Measurements from ENCODE around the gene C6orf136. TPM values are rescaled to one million over a fixed set of nuclear protein-coding genes. Genes with fewer than 3 reads are reported as not detected.
A peak's percentile ranks its signal among the peaks of the same experiment; 100 is the strongest.

C6orf136 gene
- total and polyA plus RNA-seq, 9 of the 15 experiments (the other 6 are each of a cell fraction or from before 2014, with no cell fraction given) = 14.1 to 63.1 (median 18.4) TPM

DNA sequence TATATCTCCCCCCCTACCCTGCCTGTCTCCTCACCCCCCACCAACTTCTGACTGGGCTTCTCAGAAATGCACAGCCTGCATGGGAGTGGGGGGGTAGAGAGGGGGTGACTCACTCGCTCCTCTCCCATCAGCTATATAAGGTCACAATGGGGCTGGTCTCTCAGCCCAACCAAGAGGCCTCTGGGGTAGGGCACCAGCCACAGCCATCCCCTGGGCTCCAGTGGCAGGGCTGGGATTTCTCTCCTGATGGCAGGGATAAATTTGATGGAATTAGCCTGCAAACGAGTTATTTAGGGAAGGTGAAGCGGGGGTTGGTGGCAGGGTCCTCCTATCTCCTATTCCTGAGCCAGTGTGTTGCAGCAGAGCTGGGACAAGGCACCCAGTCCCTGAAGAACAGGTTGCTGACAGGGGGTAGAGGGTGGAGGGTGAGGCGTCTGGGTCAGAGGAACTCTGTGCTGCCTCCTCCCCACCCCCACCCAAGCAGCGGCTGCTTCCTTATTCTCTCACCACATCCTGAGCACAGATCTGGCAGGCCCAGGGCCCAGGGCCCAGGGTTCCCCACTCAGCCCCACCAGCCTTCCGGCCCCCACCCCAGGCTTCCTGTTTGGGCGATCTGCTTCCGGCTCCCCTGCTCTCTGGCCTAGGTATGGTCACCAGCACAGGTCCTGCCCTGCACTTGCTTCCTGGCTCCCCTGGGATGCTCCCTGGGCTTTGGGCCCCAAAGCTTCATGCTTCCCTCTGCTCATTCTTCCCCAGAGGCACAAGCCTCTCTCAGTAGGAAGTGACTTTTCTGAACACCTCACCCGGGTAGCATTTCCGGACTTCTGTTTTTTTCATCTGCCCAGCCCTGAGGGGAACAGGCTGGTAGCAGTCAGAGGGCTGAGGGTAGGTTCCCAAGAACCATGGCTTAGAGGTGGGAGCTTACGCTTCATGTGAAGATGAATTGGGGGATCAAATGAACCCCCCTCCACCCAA is 35.5 kb downstream of the C6orf136 start (continued):
- no peak for TF ChIP-seq KAT7 (CRISPR knock-in tag; IDR thresholded peaks at IDR 0.05; ENCODE audit: borderline replicate concordance)
- peak; percentile 49 for TF ChIP-seq EP300 (IDR thresholded peaks at IDR 0.05; ENCODE audit: low read length)
- no peak; the same call in 1 of the 2 replicates for TF ChIP-seq HDAC2 (IDR thresholded peaks at IDR 0.05)
- TF ChIP-seq KLF1 (tag; IDR thresholded peaks at IDR 0.05) = no peak
- peak; percentile 91 to 98; a peak in 3 of 4 replicates for TF ChIP-seq SRF (CRISPR knock-in tag; IDR thresholded peaks at IDR 0.05)
- peak; percentile 5; the same call in 1 of the 2 replicates for TF ChIP-seq SMC3 (conservative IDR thresholded peaks at IDR 0.05; ENCODE audit: insufficient read depth, low read depth, low read length)
- TF ChIP-seq ZNF121 (CRISPR knock-in tag; conservative IDR thresholded peaks at IDR 0.05) = no peak
- TF ChIP-seq, protein P1, sequence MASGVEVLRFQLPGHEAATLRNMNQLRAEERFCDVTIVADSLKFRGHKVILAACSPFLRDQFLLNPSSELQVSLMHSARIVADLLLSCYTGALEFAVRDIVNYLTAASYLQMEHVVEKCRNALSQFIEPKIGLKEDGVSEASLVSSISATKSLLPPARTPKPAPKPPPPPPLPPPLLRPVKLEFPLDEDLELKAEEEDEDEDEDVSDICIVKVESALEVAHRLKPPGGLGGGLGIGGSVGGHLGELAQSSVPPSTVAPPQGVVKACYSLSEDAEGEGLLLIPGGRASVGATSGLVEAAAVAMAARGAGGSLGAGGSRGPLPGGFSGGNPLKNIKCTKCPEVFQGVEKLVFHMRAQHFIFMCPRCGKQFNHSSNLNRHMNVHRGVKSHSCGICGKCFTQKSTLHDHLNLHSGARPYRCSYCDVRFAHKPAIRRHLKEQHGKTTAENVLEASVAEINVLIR (CRISPR knock-in tag; IDR thresholded peaks at IDR 0.05) = no peak
- TF ChIP-seq ADNP (tag; IDR thresholded peaks at IDR 0.05) = no peak
- TF ChIP-seq OTX1 (CRISPR knock-in tag; IDR thresholded peaks at IDR 0.05) = no peak; the same call in 1 of the 2 replicates
- no peak for TF ChIP-seq ZNF174 (CRISPR knock-in tag; IDR thresholded peaks at IDR 0.05)
- no peak for TF ChIP-seq MCM5 (IDR thresholded peaks at IDR 0.05; ENCODE audit: low read depth)
- TF ChIP-seq, protein P2, sequence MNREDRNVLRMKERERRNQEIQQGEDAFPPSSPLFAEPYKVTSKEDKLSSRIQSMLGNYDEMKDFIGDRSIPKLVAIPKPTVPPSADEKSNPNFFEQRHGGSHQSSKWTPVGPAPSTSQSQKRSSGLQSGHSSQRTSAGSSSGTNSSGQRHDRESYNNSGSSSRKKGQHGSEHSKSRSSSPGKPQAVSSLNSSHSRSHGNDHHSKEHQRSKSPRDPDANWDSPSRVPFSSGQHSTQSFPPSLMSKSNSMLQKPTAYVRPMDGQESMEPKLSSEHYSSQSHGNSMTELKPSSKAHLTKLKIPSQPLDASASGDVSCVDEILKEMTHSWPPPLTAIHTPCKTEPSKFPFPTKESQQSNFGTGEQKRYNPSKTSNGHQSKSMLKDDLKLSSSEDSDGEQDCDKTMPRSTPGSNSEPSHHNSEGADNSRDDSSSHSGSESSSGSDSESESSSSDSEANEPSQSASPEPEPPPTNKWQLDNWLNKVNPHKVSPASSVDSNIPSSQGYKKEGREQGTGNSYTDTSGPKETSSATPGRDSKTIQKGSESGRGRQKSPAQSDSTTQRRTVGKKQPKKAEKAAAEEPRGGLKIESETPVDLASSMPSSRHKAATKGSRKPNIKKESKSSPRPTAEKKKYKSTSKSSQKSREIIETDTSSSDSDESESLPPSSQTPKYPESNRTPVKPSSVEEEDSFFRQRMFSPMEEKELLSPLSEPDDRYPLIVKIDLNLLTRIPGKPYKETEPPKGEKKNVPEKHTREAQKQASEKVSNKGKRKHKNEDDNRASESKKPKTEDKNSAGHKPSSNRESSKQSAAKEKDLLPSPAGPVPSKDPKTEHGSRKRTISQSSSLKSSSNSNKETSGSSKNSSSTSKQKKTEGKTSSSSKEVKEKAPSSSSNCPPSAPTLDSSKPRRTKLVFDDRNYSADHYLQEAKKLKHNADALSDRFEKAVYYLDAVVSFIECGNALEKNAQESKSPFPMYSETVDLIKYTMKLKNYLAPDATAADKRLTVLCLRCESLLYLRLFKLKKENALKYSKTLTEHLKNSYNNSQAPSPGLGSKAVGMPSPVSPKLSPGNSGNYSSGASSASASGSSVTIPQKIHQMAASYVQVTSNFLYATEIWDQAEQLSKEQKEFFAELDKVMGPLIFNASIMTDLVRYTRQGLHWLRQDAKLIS (CRISPR knock-in tag; IDR thresholded peaks at IDR 0.05) = peak; percentile 58
- TF ChIP-seq XRCC5 (IDR thresholded peaks at IDR 0.05; ENCODE audit: low read depth, low read length) = peak; percentile 17; the same call in 1 of the 2 replicates
- peak; percentile 83 for TF ChIP-seq NFATC3 (IDR thresholded peaks at IDR 0.05)
- TF ChIP-seq, protein P3, sequence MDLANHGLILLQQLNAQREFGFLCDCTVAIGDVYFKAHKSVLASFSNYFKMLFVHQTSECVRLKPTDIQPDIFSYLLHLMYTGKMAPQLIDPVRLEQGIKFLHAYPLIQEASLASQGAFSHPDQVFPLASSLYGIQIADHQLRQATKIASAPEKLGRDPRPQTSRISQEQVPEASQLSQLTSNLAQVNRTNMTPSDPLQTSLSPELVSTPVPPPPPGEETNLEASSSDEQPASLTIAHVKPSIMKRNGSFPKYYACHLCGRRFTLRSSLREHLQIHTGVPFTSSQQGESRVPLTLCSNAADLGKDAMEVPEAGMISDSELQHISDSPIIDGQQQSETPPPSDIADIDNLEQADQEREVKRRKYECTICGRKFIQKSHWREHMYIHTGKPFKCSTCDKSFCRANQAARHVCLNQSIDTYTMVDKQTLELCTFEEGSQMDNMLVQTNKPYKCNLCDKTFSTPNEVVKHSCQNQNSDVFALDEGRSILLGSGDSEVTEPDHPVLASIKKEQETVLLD (IDR thresholded peaks at IDR 0.05) = 0 out of 2 replicates have a peak, but pooled peaks have one; percentile 35
- TF ChIP-seq, protein P4, sequence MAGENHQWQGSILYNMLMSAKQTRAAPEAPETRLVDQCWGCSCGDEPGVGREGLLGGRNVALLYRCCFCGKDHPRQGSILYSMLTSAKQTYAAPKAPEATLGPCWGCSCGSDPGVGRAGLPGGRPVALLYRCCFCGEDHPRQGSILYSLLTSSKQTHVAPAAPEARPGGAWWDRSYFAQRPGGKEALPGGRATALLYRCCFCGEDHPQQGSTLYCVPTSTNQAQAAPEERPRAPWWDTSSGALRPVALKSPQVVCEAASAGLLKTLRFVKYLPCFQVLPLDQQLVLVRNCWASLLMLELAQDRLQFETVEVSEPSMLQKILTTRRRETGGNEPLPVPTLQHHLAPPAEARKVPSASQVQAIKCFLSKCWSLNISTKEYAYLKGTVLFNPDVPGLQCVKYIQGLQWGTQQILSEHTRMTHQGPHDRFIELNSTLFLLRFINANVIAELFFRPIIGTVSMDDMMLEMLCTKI (IDR thresholded peaks at IDR 0.05; ENCODE audit: partially characterized antibody) = no peak
- peak; percentile 81 for TF ChIP-seq HDAC8 (tag; IDR thresholded peaks at IDR 0.05)

Data from K562 (cell line).